ENCODE results near the gene RNASEH2A. TPM values are rescaled to one million over a fixed set of nuclear protein-coding genes. Genes with fewer than 3 reads are reported as not detected.
A peak's percentile ranks its signal among the peaks of the same experiment; 100 is the strongest.
"Not testable (repeated sequence)": the region's sequence is repeated elsewhere in the genome, so short reads cannot be mapped to it uniquely, and the experiment has no call there.

Gene RNASEH2A
- total RNA-seq, 1 donor from 2014 or later: 3.0 TPM

GRCh38 chr19:12792853-12793289, 13.5 kb upstream of the RNASEH2A start:
- ATAC-seq: no peak
- no peak for DNase-seq (ENCODE audit: low spot score)

DNA sequence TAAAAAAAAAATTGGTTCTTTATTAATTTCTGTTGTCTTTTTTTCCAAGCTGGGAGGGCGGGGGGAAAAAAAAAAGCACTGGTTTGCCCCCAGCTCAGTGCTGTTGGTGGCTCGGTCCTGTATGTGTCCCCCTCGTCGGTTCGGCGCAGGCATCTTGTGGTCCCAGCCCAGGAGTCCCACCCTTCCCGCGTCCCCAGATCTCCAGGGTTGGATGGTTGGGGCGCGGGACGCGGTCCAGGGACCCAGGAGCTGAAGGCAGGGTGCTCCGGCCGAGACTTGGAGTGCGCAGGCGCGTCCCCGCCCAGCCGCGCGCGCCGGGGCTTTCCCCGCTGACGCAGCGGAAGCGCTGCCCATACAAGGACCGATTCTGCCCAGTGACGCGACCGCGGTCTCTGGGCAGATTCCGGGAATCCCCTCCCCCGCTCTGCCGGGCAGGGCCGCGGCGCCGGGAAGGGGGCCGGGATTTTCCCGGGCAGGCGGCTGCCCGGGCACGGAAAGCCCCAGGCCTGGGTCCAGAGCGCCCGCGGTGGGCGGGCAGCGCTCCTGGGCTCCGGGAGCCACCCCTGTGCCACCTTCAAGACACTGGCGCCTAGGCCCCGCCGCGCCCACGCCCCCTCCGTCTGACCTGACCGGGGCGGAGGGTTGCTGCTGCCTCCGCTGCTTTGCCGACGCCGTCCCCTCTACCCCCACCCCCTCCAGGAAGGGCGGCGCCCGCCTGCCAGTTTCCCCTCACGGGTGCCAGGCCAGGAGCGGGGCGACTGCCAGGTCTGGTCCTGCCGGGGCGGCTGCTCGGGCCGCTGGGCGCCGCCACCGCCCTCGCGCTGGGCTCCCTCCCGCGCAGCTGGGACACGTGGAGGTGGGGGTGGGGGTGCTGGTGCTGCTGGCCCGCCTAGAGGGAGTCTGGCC, 12.8 kb upstream of the RNASEH2A start:
- ATAC-seq (peak; percentile 49), DNase-seq (ENCODE audit: low spot score) (peak; percentile 98)

DNA sequence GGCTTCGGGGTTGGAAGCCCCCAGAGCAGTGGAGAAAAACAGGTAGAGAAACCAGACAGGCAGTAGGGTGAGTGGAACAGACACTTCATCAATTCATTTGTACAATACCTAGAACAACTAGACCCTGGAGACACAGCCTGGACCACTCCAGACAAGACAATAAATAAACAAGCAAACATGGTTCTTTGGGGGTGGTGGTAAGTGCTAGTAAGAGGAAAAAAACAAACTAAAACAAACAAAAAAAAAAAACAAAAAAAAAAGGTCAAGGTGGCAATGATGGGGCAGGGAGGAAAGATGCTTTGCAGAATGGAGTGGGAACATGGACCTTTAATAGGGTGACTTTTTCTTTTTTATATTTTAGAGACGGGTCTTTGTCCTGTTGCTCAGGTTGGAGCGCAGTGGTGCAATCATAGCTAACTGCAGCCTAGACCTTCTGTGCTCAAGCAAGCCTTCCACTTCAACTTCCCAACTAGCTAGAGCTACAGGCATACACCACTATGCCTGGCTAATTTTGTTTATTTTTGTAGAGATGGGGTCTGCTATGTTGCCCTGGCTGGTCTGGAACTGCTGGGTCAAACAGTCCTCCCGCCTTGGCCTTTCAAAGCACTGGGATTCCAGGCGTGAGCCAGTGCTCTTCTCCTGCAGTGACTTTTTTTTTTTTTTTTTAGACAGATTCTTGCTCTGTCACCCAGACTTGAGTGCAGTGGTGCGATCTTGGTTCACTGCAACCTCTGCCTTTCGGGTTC, 12.0 kb upstream of the RNASEH2A start:
- ATAC-seq: no peak
- no peak for DNase-seq (ENCODE audit: low spot score)

GRCh38 chr19:12794971-12795381, 11.4 kb upstream of the RNASEH2A start:
- ATAC-seq: no peak
- DNase-seq (ENCODE audit: low spot score): no peak

GRCh38 chr19:12796146-12797071, 10.0 kb upstream of the RNASEH2A start:
- ATAC-seq: peak; percentile 45
- DNase-seq (ENCODE audit: low spot score): peak; percentile 76

DNA sequence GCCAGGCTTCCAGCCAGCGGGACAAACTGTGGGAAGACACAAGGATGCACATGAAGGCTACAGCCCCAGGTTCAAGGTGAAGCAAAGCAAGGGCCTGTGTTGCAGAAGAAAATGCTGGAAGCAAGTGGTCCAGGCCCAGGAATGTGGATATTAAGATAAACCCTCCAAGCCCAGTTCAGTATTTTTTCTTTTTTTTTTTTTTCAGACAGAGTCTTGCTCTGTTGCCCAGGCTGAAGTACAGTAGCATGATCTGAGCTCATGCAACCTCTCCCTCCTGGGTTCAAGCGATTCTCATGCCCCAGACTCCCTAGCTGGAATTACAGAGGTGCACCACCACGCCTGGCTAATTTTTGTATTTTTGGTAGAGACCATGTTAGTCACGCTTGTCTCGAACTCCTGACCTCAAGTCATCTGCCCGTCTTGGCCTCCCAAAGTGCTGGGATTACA, 9.2 kb upstream of the RNASEH2A start:
- ATAC-seq (no peak), DNase-seq (ENCODE audit: low spot score) (no peak)

GRCh38 chr19:12797607-12798006, 8.8 kb upstream of the RNASEH2A start:
- not testable (repeated sequence) for DNase-seq (ENCODE audit: low spot score); ATAC-seq

DNA sequence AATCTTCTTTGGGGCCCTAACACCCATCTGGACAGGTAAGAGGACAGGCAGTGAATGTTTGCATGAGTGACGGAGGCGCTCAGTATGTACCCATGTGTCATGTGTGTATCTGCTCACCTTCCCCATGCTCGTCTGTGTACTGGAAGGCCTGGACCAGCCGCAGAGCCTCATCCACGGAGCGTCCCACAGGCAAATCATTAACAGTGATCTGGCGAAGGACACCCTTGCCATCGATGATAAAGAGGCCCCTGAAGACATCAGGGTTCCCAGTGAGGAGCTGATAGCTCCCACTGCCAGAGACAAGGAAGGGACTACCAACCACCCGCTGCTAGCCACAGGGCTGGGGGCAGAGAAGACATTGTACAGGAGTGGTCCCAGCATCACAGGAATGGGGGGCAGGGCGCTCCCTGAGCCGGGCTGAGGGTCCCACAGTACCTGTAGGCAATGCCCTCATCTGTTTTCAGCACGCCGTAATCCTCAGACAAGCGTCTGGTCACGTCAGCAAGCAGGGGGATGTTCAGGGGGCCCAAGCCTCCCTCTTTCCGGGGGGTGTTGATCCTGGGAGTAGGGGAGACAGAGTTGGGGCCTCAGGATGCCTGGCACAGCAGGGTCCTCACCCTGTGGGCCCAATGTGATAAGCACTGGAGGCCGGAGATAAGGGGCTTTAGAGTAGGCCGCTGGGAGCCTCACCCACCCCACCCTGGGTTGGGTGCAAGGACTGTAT, 6.5 kb upstream of the RNASEH2A start:
- no peak for DNase-seq (ENCODE audit: low spot score)
- no peak for ATAC-seq

GRCh38 chr19:12800466-12800770, 6.0 kb upstream of the RNASEH2A start:
- ATAC-seq (no peak), DNase-seq (ENCODE audit: low spot score) (no peak)

DNA sequence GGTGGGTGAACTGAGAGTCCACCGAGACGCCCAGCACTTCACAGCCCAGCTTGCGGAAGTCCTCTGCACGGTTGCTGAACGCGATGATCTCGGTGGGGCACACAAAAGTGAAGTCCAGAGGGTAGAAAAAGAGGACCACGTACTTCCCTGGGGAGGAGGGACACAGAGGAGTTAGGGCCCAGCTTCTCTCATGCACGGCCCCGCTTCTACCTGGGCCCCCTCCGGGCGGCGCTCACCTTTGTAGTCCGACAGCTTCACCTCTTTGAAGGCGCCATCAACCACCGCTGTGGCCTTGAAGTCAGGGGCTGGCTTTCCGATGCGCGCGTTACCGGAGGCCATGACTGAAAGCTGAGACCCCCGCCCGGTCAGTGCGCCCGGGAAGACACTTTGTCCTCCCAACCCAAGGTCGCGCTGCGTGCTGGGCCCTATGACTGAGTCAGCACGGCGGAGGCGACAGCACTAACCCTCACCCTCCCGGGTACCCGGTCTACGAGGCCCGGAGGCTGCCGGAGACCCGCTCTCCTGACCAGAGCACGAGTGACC, 5.4 kb upstream of the RNASEH2A start:
- ATAC-seq: peak; percentile 19
- DNase-seq (ENCODE audit: low spot score): no peak

GRCh38 chr19:12801466-12802266, 4.7 kb upstream of the RNASEH2A start, which contains the start of the genes PRDX2 and THSD8:
TSS of gene PRDX2 (minus strand) at chr19:12801800. CDS start at chr19:12801261, 539 bp downstream.
TSS of gene THSD8 (plus strand) at chr19:12802069. CDS start at chr19:12802072, 3 bp downstream.
- peak; percentile 88 for DNase-seq (ENCODE audit: low spot score)
- peak; percentile 92 for ATAC-seq

- DNase-seq (ENCODE audit: low spot score) (no peak), ATAC-seq (peak; percentile 52)
These were observed 3.9 kb upstream of the RNASEH2A start for GRCh38 chr19:12802267-12803106.

GRCh38 chr19:12804051-12804450, 2.3 kb upstream of the RNASEH2A start:
- DNase-seq (ENCODE audit: low spot score) (no peak), ATAC-seq (no peak)

GRCh38 chr19:12815088-12815487, 8.7 kb downstream of the RNASEH2A start:
- ATAC-seq (no peak), DNase-seq (ENCODE audit: low spot score) (no peak)

GRCh38 chr19:12817188-12817587, 10.8 kb downstream of the RNASEH2A start:
- not testable (repeated sequence) for DNase-seq (ENCODE audit: low spot score); ATAC-seq

DNA sequence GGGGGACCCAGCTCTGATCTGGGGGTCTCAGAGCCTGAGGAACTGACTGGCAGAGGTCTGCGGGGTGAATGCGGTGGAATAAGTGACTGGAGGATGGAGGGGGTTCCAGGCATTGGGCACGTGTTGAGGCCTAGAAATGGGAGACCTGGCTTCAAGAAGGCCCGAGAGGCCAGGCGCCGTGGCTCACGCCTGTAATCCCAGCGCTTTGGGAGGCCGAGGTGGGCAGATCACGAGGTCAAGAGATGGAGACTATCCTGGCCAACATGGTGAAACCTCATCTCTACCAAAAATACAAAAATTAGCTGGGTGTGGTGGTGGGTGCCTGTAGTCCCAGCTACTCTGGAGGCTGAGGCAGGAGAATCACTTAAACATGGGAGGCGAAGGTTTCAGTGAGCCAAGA, 11.4 kb downstream of the RNASEH2A start:
- not testable (repeated sequence) for ATAC-seq; DNase-seq (ENCODE audit: low spot score)

- DNase-seq (ENCODE audit: low spot score): no peak
- ATAC-seq: no peak
These were observed 15.4 kb downstream of the RNASEH2A start for GRCh38 chr19:12821761-12822160.
